SH-SY5Y (cell line): Measurements from ENCODE around the gene AEN.

Source experiments
- GATA2 ChIP-seq: IDR thresholded peaks from 2 replicates; pipeline ENCODE4 v1.6.1; 2011; ENCODE audit warnings: mild to moderate bottlenecking, low read depth, low read length
- GATA3 ChIP-seq: IDR thresholded peaks from 2 replicates; pipeline ENCODE4 v1.6.1; 2011; ENCODE audit warnings: low read depth, mild to moderate bottlenecking, low read length, moderate library complexity

AEN gene, protein sequence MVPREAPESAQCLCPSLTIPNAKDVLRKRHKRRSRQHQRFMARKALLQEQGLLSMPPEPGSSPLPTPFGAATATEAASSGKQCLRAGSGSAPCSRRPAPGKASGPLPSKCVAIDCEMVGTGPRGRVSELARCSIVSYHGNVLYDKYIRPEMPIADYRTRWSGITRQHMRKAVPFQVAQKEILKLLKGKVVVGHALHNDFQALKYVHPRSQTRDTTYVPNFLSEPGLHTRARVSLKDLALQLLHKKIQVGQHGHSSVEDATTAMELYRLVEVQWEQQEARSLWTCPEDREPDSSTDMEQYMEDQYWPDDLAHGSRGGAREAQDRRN

DNA sequence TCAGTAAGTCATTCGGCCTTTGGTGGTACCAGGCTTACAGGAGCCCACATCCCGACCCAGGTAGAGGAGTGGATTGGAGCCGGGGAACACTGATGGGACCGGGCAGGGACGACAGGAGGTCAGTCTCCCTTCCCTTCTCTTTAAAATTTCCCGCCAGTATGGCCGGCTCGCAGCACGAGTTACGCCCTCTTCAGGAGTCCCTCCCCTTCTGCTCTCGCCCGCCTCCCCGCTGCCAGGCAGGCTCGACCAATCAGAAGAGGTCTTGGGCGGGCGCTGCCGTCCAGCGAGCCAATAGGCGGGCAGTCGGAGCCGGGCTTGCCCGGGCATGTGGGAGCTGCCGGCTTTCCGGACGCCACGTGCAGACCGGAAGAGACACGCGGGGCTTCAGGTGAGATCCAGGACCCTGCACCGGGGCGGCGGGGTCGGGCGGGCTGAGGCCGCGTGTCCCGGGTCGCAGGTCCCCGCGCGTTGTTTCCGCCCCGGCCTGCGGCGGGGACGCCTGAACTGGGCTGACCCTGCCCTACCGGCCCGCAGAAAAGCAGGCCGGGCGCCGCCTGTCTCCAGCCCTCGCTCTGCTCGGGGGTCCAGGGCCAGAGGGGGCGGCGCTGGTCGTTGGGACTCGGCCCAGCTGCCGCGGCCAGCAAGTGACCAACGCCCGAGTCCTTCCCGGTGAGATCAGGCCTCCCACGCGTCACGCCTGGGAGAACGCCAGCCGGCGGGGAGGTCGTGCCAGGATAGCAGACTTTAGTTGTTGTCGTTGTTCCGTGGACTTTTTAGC lies at the start of gene AEN:
Gene AEN, plus strand, starts transcription at position 346 of the 778 bp plus-strand sequence. CDS start 4,870 bp downstream, outside the sequence.
- no peak for TF ChIP-seq GATA2
- no peak for TF ChIP-seq GATA3

DNA sequence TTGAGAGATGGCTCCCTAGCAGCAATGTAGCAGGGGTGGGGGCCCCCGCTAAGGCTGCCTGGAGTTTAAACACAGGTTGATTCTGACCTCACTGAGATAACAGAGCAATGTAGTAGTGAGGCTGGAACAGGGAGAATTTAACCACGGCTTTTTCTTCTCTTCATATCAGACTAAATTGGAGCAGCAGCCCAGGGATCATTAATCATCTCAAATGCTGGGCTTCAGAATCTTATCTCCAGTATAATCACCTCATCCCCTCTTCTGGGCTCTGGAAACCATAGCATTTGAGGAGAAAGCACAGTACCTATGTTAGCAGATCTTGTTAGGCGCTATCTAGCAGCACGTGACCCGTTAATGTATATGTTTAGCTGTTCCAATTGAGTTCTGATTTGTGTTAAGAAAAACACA lies 49.3 kb upstream of the AEN start:
- TF ChIP-seq GATA3 (peak; percentile 78), GATA2 (peak; percentile 91)

DNA sequence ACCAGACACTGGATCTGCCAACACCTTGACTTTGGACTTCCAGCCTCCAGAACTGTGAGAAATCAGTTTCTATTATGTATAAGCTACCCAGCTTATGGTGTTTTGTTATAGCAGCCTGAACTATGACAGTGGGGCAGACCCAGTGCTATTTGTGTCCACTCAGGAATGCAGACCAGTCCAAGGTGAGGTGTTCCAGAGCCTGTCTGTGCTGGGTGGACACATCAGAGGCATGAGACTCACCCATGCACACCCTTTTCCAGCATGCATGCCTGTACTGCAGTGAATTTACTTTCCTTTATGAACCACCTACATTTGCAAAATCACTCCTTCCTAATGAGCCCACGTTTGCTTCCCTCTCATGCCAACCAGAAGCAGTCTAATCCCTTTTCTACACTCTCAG lies 47.1 kb upstream of the AEN start:
- no peak for TF ChIP-seq GATA2
- no peak for TF ChIP-seq GATA3

DNA sequence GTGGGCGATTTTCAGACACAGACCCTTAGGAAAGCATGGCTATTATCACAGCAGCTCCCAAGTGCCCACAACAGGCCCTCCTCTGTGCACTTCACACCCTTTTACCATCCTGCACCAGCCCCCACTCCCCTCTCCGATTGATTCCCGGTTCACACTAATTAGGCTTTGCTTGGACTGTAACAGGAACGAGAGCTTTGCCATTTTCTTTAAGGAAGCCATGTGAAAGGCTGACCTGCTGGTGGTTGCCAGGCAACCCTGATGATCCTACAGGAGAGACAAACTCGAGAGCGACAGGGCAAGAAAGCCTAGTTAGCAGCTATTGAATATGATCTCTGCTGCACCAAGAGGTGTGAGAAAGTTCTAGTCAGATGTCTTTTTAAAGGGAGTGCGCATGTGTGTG lies 46.5 kb upstream of the AEN start:
- no peak for TF ChIP-seq GATA2
- no peak for TF ChIP-seq GATA3

DNA sequence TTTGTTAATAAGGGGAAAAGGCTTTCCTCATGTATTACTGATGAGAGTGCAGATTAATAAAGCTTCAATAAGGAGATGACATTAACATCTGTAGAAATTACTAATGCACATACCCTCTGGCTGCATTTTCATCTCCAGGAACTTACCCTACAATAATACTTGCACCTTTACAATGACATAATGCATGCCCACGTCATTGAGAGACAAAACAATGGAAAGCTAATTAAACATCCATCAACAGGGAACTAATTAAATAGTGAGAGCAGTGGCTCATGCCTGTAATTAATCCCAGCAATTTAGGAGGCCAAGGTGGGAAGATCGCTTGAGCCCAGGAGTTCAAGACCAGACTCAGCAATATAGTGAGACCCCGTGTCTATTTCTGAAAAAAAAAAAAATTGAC lies 41.8 kb upstream of the AEN start:
- TF ChIP-seq GATA3 (no peak), GATA2 (no peak)

DNA sequence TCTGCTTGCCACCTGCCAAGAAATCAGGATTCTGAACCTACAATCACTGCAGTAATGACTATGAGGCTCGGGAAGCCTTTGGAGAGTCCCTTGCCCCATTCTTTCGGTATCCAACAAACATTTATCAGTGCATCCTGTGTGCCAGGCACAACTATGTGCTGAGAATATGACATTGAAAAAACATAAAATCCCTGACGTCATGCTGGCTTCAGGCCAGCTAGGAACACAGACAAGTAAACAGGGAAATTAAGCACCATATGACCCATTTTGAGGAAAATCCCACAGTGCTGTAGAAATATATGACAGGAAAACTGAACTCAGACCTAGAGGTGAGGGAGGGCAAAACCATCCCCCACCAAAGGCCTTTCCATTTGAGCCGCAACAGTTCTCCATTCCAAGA lies 40.6 kb upstream of the AEN start:
- TF ChIP-seq GATA3 = no peak
- no peak for TF ChIP-seq GATA2

DNA sequence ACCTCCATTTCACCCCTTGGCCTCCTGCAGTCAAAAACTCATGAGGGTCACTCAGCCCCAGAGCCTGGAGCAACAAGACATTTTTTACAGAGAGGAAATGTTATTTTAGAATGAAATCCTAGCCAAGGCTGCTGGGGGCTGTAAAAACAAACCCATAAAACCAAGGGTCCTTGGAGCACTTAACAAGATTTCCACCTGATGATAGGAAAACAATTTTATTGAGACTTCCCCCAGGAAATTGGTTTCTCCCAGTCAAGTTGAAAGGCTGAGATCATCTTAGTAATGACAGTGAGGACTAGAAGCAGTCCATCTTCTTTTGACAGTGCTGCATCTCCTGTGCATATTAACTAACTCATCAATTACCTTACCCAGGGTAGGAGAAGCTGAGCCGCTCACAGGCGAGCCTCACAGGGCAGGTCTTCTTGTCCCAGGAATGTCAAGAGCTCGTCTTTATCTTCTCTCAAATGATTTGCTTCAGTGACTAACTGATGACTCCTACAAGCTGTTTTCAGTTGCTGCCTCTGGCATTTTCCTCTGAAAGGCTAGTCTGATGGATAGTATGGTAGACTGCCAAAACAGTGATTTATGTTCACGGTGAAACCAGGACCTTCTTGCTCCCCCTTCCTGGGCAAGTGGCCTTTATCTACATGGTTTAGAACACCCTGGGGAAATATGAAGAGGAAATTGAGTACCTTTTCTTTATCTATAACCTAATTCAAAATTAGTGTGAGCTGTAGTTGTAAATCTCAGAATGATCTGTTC lies 34.6 kb upstream of the AEN start:
- TF ChIP-seq GATA3 (peak; percentile 48; the same call in 1 of the 2 replicates), GATA2 (peak; percentile 89)

DNA sequence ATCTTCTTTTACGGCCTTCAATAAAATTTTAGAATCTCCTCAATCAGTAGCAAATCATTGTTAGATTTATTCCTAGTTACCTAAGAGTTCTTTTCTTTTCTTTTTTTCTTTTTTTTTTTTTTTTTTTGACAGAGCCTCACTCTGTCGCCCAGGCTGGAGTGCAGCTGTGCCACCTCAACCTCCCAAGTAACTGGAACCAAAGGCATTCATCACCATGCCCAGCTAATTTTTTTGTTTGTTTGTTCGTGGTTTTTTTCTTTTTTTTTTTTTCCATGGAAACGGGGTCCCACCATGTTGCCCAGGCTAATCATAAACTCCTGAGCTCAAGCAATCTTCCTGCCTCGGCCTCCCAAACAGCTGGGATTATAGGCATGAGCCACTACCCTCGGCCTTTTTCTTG lies 30.4 kb upstream of the AEN start:
- no peak for TF ChIP-seq GATA2
- no peak for TF ChIP-seq GATA3

DNA sequence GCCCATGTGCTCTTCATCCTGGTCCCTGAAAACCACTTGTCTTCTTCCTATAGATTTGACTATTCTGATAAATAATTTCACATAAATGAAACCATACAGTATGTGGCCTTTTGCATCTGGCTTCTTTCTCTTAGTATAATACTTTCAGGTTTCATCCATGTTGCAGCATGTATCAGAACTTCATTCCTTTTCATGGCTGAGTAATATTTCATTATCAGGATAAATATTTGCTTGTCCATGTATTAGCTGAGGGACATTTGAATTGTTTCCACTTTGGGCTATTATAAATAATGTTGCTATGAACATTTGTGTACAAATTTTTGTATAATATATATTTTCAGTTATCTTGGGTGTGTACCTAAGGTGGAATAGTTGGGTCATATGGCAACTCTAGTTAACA lies 29.8 kb upstream of the AEN start:
- no peak for TF ChIP-seq GATA2
- TF ChIP-seq GATA3 = no peak

DNA sequence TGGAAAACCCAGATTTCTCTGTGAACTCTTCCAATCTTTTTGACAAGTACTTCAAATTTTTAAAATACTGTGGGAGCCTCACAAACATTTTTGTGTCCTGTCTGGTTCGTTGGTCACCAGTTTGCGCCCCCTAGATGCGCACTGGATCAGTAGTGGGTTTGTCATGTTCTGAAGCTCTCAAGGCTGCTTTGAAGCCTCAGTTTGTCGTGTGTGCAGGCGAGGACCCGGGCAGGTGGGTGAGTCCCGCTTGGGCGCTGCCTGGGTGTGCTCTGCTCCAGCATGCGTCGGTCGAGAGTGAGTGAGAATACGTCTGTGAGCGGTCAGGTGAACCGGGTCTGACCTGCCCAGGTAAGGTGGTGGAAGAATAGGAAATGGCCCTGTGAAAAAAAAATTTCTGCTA lies 17.3 kb upstream of the AEN start:
- TF ChIP-seq GATA2 (no peak), GATA3 (no peak)

DNA sequence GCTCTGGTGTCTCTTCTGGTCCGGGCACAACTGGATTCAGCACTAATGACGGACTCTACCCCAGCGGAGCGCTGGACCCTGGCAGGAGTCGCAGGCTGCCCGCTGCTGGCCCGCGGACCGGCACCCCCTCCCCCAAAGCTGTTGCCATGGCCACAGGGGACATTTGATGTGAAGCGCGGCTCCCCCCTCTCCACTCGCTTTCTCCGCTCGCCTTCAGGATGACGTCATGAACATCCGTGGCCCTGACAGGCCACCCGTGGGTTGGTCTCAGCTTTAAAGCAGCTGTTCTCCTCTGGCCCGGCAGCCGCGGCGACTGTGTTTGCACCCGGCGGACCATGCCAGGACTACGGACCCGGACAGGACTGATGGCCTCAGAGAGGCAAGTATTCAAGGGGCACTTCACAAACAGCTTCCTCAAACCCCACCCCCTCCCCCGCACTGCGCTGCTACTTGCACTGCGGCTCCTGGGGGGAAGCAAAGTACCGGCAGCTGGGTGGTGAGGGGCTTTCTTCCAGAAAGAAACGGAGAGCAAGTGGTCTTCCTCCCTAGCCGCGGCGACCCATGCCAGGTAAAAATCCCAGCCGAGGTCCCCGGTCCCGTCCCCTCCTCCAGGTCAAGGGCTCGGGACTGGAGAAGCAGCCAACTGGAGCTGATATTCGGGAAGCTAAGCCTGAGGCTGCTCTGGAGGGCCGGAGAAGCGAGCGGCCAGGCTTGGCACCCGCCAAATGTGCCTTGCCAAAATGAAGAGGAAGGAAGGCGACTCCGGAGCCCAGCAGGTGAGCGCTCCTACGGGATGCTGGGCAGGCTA lies 16.6 kb upstream of the AEN start:
- no peak for TF ChIP-seq GATA3
- no peak for TF ChIP-seq GATA2

DNA sequence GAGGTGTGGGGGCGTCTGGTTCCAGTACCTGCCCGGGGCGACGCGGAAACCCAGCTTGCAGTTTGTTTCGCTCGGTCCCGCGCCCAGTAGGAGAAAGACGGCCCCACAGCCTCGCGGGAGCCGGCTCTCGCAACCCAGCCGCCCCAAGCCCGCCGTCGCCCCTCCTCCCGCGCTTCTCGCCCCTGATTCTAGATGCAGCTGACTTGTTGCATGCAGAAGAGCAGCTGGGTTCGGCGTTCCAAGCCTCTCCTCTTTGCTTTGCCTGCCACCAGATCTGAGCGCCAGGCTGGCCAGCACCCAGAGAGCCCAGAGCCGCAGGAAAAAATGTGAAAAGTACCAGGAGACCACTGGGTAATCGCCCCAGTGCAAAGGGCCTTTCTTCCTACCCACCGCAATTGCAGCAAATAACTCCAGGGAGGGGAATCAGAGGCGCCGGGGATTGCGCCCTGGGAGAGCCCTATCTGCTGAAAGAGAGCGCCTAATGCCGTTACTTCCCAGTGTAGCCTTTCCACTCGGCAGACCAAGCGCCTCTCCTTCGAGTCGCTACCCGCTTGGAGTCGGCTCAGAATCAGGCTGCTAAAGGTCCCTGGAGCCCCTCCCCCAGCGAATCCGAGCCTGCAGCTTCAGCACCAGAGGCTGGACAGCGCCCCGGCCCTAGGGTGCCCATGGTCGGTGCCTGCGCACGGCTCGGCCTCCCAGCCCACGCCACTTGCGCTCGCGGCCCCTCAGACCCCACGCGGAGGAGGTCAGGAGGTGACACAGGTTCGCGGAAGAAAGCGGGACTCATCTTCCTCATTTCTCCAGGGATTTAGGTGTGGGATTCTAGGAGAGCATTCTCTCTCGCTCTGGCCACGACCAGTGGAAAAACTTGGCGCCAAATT lies 15.7 kb upstream of the AEN start:
- TF ChIP-seq GATA3 = no peak
- TF ChIP-seq GATA2 = no peak
